A673 (cell line): ENCODE results near the gene ZNF354B. TPM values are rescaled to one million over a fixed set of nuclear protein-coding genes. Genes with fewer than 3 reads are reported as not detected.

Experiments
- BruUV-seq: library from RNA; stranded (reverse); fragments of 400-500 nt; replicated peaks from 2 replicates; lab custom pipeline; 2021; lab: Mats Ljungman, UMichigan
- CTCF ChIA-PET: fragments of 300-600 bp; sonication (Branson Sonifier 250); formaldehyde crosslinking; loops from one replicate; lab custom pipeline; 2022; ENCODE audit warnings: antibody characterized with exemption; lab: Charles Lee
- POLR2A ChIA-PET: fragments of 300-600 bp; sonication (Branson Sonifier 250); formaldehyde crosslinking; loops from one replicate; lab custom pipeline; 2022; ENCODE audit warnings: antibody characterized with exemption; ENCODE audit not compliant: low non-redundant PET; lab: Charles Lee
- DNase-seq: peaks from one replicate; pipeline ENCODE4 v3.0.0-alpha.2; 2015; ENCODE audit warnings: low spot score
- H3K27ac ChIP-seq: fragments of 200-600 bp; sonication (generic); 2 replicates; pipeline ENCODE4 v1.5.1; 2016; ENCODE audit warnings: mixed run types, low read depth, mild to moderate bottlenecking, mixed read lengths, antibody characterized with exemption, low read length; ENCODE audit not compliant: poor library complexity, severe bottlenecking
- H3K27me3 ChIP-seq: fragments of 200-600 bp; sonication (generic); replicated peaks from 2 replicates; pipeline ENCODE4 v1.6.1; 2017; ENCODE audit warnings: mixed run types, low read depth, mild to moderate bottlenecking, mixed read lengths, antibody characterized with exemption, low read length; ENCODE audit not compliant: insufficient read depth, poor library complexity
- H3K36me3 ChIP-seq: fragments of 200-600 bp; sonication (generic); 2 replicates; pipeline ENCODE4 v1.6.1; 2016; ENCODE audit warnings: mixed run types, mild to moderate bottlenecking, mixed read lengths, antibody characterized with exemption, low read length; ENCODE audit not compliant: insufficient read depth, poor library complexity, severe bottlenecking
- H3K4me1 ChIP-seq: fragments of 200-600 bp; sonication (generic); 2 replicates; pipeline ENCODE4 v1.6.1; 2017; ENCODE audit warnings: mixed run types, mild to moderate bottlenecking, mixed read lengths, antibody characterized with exemption, low read length; ENCODE audit not compliant: insufficient read depth, poor library complexity, severe bottlenecking
- H3K4me3 ChIP-seq: fragments of 200-600 bp; sonication (generic); 2 replicates; pipeline ENCODE4 v1.5.1; 2016; ENCODE audit warnings: low read depth, mixed run types, mild to moderate bottlenecking, mixed read lengths, low read length; ENCODE audit not compliant: poor library complexity, severe bottlenecking
- H3K9me3 ChIP-seq: fragments of 200-600 bp; sonication (generic); 2 replicates; pipeline ENCODE4 v1.6.1; 2016; ENCODE audit warnings: mixed run types, low read depth, mild to moderate bottlenecking, mixed read lengths, antibody characterized with exemption, low read length; ENCODE audit not compliant: poor library complexity, severe bottlenecking
- EZH2 ChIP-seq: fragments of 200-600 bp; sonication (generic); IDR thresholded peaks from 2 replicates; pipeline ENCODE4 v1.6.1; 2017; ENCODE audit warnings: borderline replicate concordance, low read depth, mild to moderate bottlenecking, mixed read lengths, antibody characterized with exemption, low read length; ENCODE audit not compliant: poor library complexity, severe bottlenecking
- intact Hi-C: fragments of 100-400 bp; cut with micrococcal nuclease; formaldehyde crosslinking; loops from one replicate; pipeline ENCODE4 v1.10.0; 2022; ENCODE audit not compliant: unreplicated experiment
- total RNA-seq: library from RNA; stranded (reverse); gene quantifications from 2 replicates; pipeline ENCODE4 v1.2.3, GENCODE V29; 2021
- TF ChIP-seq, protein P1 (sequence below): fragments of 300-800, 200-600 bp; sonication (generic); conservative IDR thresholded peaks from 2 replicates; pipeline ENCODE4 v1.5.1; 2017; ENCODE audit warnings: low read depth, mild to moderate bottlenecking, antibody characterized with exemption, low read length, moderate library complexity, mixed read lengths

The ZNF354B gene
- total RNA-seq, 1 experiment from 2014 or later = 13.8 TPM

- CTCF ChIA-PET = no interaction called here
- H3K4me1 ChIP-seq = no peaks in the 10 kb centered on the region
- POLR2A ChIA-PET = no interaction called here
- H3K27me3 ChIP-seq = no peaks in the 10 kb centered on the region
- no peaks in the 10 kb centered on the region for H3K36me3 ChIP-seq
- intact Hi-C loops = no loop called here
- H3K9me3 ChIP-seq = peaks cover 6% of the 10 kb centered on the region
- no TSS peak for BruUV-seq
- no peak for DNase-seq
- H3K4me3 ChIP-seq = no peak overlapping the region
- TF ChIP-seq, protein P1, sequence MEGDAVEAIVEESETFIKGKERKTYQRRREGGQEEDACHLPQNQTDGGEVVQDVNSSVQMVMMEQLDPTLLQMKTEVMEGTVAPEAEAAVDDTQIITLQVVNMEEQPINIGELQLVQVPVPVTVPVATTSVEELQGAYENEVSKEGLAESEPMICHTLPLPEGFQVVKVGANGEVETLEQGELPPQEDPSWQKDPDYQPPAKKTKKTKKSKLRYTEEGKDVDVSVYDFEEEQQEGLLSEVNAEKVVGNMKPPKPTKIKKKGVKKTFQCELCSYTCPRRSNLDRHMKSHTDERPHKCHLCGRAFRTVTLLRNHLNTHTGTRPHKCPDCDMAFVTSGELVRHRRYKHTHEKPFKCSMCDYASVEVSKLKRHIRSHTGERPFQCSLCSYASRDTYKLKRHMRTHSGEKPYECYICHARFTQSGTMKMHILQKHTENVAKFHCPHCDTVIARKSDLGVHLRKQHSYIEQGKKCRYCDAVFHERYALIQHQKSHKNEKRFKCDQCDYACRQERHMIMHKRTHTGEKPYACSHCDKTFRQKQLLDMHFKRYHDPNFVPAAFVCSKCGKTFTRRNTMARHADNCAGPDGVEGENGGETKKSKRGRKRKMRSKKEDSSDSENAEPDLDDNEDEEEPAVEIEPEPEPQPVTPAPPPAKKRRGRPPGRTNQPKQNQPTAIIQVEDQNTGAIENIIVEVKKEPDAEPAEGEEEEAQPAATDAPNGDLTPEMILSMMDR = no peak
- no peak for TF ChIP-seq EZH2
- H3K27ac ChIP-seq = no peak overlapping the region
Measured at GRCh38 chr5:178902849-178903248, 43.1 kb downstream of the ZNF354B start.

- H3K27me3 ChIP-seq = no peaks in the 10 kb centered on the region
- TF ChIP-seq, protein P1 = no peak
- no peak for TF ChIP-seq EZH2
- H3K4me1 ChIP-seq = no peaks in the 10 kb centered on the region
- no peak overlapping the region for H3K27ac ChIP-seq
- H3K36me3 ChIP-seq = no peaks in the 10 kb centered on the region
- BruUV-seq = no TSS peak
- H3K4me3 ChIP-seq = no peak overlapping the region
- CTCF ChIA-PET = no interaction called here
- DNase-seq = no peak
- intact Hi-C loops = no loop called here
- POLR2A ChIA-PET = no interaction called here
- H3K9me3 ChIP-seq = peaks cover 42% of the 10 kb centered on the region
Measured at GRCh38 chr5:178931846-178932760, 72.3 kb downstream of the ZNF354B start.

Other genes with a start within 250 kb of the ZNF354B start
- 22.2 and 24.2 TPM in 2 replicates for gene CLK4, start 232.9 kb upstream of the ZNF354B start, total RNA-seq
- 15.8 and 16.9 TPM in 2 replicates for gene ZNF354A, start 129.3 kb upstream of the ZNF354B start, total RNA-seq
- gene ZFP2, start 36.0 kb downstream of the ZNF354B start, total RNA-seq = 0.24 and 0.43 TPM in 2 replicates
- 2.4 and 3.4 TPM in 2 replicates for gene ZNF454, start 81.2 kb downstream of the ZNF354B start, total RNA-seq
- gene GRM6, start 135.4 kb downstream of the ZNF354B start, total RNA-seq = not detected in 2 replicates
- 3.1 and 3.6 TPM in 2 replicates for gene ZNF879, start 163.9 kb downstream of the ZNF354B start, total RNA-seq
- 7.4 and 7.6 TPM in 2 replicates for gene ZNF354C, start 200.4 kb downstream of the ZNF354B start, total RNA-seq